Neural progenitor cell (in vitro differentiated cells): ENCODE measurements around the gene ASPN.

Experiments used
- EZH2 ChIP-seq: fragments of 200-600 bp; sonication (generic); IDR thresholded peaks from 2 replicates; pipeline ENCODE4 v1.6.1; 2017; ENCODE audit warnings: antibody characterized with exemption, mild to moderate bottlenecking, moderate library complexity
- EZH2phosphoT487 ChIP-seq: fragments of 200-600 bp; sonication (generic); IDR thresholded peaks from 2 replicates; pipeline ENCODE4 v1.6.1; 2017; ENCODE audit warnings: antibody characterized with exemption
- TF ChIP-seq, protein P1 (sequence below): fragments of 200-600 bp; sonication (generic); IDR thresholded peaks from 2 replicates; pipeline ENCODE4 v1.5.1; 2017; ENCODE audit warnings: antibody characterized with exemption, mild to moderate bottlenecking

DNA sequence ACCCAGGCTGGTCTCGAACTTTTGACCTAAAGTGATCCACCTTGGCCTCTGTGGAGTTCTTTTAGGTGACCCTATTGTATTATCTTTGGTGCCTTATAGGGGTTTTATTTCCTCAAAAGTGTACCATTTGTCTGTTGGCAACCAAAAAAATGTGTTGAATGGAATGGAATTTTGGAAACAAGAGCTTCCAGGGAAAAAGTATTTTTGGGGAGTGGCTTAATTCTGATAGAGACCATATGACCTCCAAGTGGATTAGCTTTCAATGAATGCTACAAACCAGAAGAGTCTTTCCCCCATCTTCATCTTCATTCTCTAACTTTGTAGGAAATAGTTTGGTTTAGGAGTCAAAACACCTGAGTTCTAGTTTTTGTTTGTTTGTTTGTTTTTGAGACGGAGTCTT, 74.5 kb downstream of the ASPN start:
- TF ChIP-seq, protein P1, sequence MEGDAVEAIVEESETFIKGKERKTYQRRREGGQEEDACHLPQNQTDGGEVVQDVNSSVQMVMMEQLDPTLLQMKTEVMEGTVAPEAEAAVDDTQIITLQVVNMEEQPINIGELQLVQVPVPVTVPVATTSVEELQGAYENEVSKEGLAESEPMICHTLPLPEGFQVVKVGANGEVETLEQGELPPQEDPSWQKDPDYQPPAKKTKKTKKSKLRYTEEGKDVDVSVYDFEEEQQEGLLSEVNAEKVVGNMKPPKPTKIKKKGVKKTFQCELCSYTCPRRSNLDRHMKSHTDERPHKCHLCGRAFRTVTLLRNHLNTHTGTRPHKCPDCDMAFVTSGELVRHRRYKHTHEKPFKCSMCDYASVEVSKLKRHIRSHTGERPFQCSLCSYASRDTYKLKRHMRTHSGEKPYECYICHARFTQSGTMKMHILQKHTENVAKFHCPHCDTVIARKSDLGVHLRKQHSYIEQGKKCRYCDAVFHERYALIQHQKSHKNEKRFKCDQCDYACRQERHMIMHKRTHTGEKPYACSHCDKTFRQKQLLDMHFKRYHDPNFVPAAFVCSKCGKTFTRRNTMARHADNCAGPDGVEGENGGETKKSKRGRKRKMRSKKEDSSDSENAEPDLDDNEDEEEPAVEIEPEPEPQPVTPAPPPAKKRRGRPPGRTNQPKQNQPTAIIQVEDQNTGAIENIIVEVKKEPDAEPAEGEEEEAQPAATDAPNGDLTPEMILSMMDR, result no peak
- TF ChIP-seq EZH2 (no peak), EZH2phosphoT487 (no peak)
